M059J (cell line): ENCODE results near the gene DUSP5. TPM values are rescaled to one million over a fixed set of nuclear protein-coding genes. Genes with fewer than 3 reads are reported as not detected.
"Not testable (repeated sequence)": the region's sequence is repeated elsewhere in the genome, so short reads cannot be mapped to it uniquely, and the experiment has no call there.

ENCODE experiments used
- DNase-seq: peaks from one replicate; pipeline ENCODE4 v3.0.0-alpha.2; 2012; ENCODE audit warnings: low read depth
- total RNA-seq: library from RNA; depleted of rRNA; stranded (reverse); fragments of >200 nt; shearing (Covaris generic); gene quantifications from 2 replicates; pipeline ENCODE4 v1.2.3, GENCODE V29; 2014

Gene DUSP5
- total RNA-seq, 1 experiment from 2014 or later = 8.1 TPM

GRCh38 chr10:110516815-110517492 is 19.2 kb downstream of the DUSP5 start:
- DNase-seq = no peak

GRCh38 chr10:110522365-110522988 is 24.8 kb downstream of the DUSP5 start:
- DNase-seq = peak; percentile 66

GRCh38 chr10:110523736-110524135 is 26.0 kb downstream of the DUSP5 start:
- no peak for DNase-seq

- DNase-seq = no peak
Measured at GRCh38 chr10:110524179-110524858, 26.6 kb downstream of the DUSP5 start.

- DNase-seq = peak; percentile 54
Measured at GRCh38 chr10:110524859-110525232, 27.1 kb downstream of the DUSP5 start.

- peak; percentile 66 for DNase-seq
Measured at GRCh38 chr10:110525349-110526260, 27.9 kb downstream of the DUSP5 start.

GRCh38 chr10:110527731-110528171 is 30.0 kb downstream of the DUSP5 start:
- DNase-seq = peak; percentile 41

- no peak for DNase-seq
Measured at GRCh38 chr10:110528224-110528996, 30.7 kb downstream of the DUSP5 start.

- DNase-seq = not testable (repeated sequence)
Measured at GRCh38 chr10:110528997-110529524, 31.4 kb downstream of the DUSP5 start.

GRCh38 chr10:110529596-110530011 is 31.9 kb downstream of the DUSP5 start:
- no peak for DNase-seq

GRCh38 chr10:110530131-110530831 is 32.6 kb downstream of the DUSP5 start:
- peak; percentile 67 for DNase-seq

GRCh38 chr10:110531687-110532086 is 34.0 kb downstream of the DUSP5 start:
- no peak for DNase-seq

- DNase-seq = not testable (repeated sequence)
Measured at GRCh38 chr10:110532628-110533027, 34.9 kb downstream of the DUSP5 start.

GRCh38 chr10:110533149-110533548 is 35.4 kb downstream of the DUSP5 start:
- no peak for DNase-seq

GRCh38 chr10:110534571-110534970 is 36.9 kb downstream of the DUSP5 start:
- DNase-seq = no peak

GRCh38 chr10:110535958-110536891 is 38.5 kb downstream of the DUSP5 start:
- peak; percentile 91 for DNase-seq

- DNase-seq = no peak
Measured at GRCh38 chr10:110539091-110539490, 41.4 kb downstream of the DUSP5 start.

GRCh38 chr10:110540031-110540430 is 42.3 kb downstream of the DUSP5 start:
- no peak for DNase-seq

GRCh38 chr10:110544958-110545537 is 47.3 kb downstream of the DUSP5 start:
- DNase-seq = no peak
